Right lobe of liver (tissue), 6 donors: Measurements from ENCODE around the gene FHIT. TPM values are rescaled to one million over a fixed set of nuclear protein-coding genes. Genes with fewer than 3 reads are reported as not detected.
A peak's percentile ranks its signal among the peaks of the same experiment; 100 is the strongest.

Experiments used
- ATAC-seq, 4 donors: fragments of 200-7000 bp; cut with Tn5 transposase; one replicate each; pipeline ENCODE4 v1.9.1; 2020; ENCODE audit warnings: mild to moderate bottlenecking in 4 of 4, moderate library complexity in 4 of 4
- DNase-seq, 3 donors: peaks; one replicate each; pipeline ENCODE4 v3.0.0-alpha.2; 2020
- H3K27ac ChIP-seq, 3 donors: fragments of 200-600 bp; one replicate each; pipeline ENCODE4 v1.8.0; 2022
- H3K27me3 ChIP-seq, 2 donors: fragments of 200-600 bp; one replicate each; pipeline ENCODE4 v1.8.0; 2022
- H3K36me3 ChIP-seq, 4 donors: fragments of 200-600 bp; sonication (generic) in 1 of 4; one replicate each; pipeline versions ENCODE4 v1.5.1 to v1.8.0; 2017 to 2022; ENCODE audit warnings: control low read depth in 1 of 4
- H3K4me1 ChIP-seq, 4 donors: fragments of 200-600 bp; sonication (generic) in 1 of 4; one replicate each; pipeline versions ENCODE4 v1.5.1 to v1.8.0; 2017 to 2022; ENCODE audit warnings: control low read depth in 1 of 4
- H3K4me3 ChIP-seq, 3 donors: fragments of 200-600 bp; one replicate each; pipeline ENCODE4 v1.8.0; 2022
- H3K9me3 ChIP-seq, 4 donors: fragments of 200-600 bp; sonication (generic) in 1 of 4; one replicate each; pipeline versions ENCODE4 v1.5.1 to v1.8.0; 2017 to 2022; ENCODE audit warnings: control low read depth in 1 of 4
- POLR2A ChIP-seq: fragments of 450-650 bp; IDR thresholded peaks from one replicate; pipeline ENCODE4 v1.6.1; 2017; ENCODE audit warnings: antibody characterized with exemption, mild to moderate bottlenecking
- WGBS: methylation state at CpG from one replicate; pipeline ENCODE4 v1.1.6; 2018; ENCODE audit warnings: low coverage, low lambda C conversion rate; ENCODE audit not compliant: insufficient coverage; ENCODE audit errors: missing lambda C conversion rate; 5-methylcytosine and 5-hydroxymethylcytosine counted together
- intact Hi-C, 2 donors: fragments of 100-400 bp; cut with DNase I; formaldehyde crosslinking; loops; one replicate each; pipeline versions ENCODE4 v1.11.2 to v1.14.1; 2022
- total RNA-seq, 6 experiments: library from RNA; depleted of rRNA in 2 of 6; stranded (reverse); fragments of >200 nt in 2 of 6; fragmentation: NEBNext Ultra II Directional in 3 of 6; extraction: Animal tissue kit (Norgen Biotek cat#: 25700) in 3 of 6; gene quantifications; one replicate each; pipeline versions ENCODE4 v1.1.0 to v1.2.4, GENCODE V29; 2016 to 2023
- TF ChIP-seq, protein P1 (sequence below), 4 donors: fragments of 200-600 bp in 3 of 4; fragments of 450-650 bp in 1 of 4; IDR thresholded peaks; one replicate each; pipeline versions ENCODE4 v1.5.1 to v1.8.0; 2016 to 2022; ENCODE audit warnings: antibody characterized with exemption in 4 of 4, mild to moderate bottlenecking in 2 of 4
- donor health status: DM: no; HTN: yes; CAD: no.
- donor health status: DM: no; HTN: no; CAD: no.
- donor health status: DM: no; HTN: no; CAD: no.
- donor health status: DM: no; HTN: yes; CAD: no.
- donor health status: DM: no; HTN: yes; CAD: no.

Gene FHIT
- total RNA-seq, 6 experiments from 2014 or later, result 6.6 to 11.2 (median 8.0) TPM

DNA sequence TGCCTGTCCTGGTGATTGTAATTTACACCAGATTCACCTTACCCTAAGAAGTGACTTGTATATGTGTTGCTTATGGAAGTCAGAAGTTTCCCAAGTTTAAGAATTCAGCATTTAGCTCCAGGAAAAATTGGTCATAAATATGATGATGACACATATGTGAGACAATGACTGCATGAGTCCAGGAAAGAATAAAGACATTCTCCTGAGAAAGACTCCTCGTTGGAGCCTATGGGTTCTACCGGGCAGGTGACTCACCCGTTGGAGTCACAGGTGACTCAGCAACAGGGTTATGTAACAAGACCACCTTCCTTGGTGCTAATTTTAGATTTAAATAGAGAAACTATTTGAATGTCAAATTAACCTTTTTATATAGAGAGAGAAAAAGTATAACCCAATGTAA lies 662.4 kb downstream of the FHIT start:
- ATAC-seq, result no peak
- H3K27me3 ChIP-seq, result no peaks in the 10 kb centered on the region
- WGBS, result 83% methylated on average over 3 of the region's 3 CpGs

DNA sequence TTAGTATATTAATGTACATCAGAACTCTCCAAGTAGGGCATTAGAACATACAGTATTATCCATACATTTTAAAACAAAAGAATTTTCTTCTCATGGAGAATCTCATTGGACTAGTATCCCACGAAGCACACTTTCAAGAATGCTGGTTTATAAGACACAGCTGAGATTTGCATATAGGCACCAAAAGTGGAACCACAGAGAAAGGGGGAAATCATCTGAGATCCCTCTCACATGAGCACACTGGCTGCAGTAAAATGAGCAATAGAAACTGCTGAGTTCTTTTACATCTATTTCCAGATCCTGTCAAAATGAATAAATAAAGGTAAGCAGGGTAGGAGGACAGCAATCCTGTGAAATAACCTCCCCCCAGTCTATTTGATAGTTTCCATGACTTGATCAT lies 665.3 kb downstream of the FHIT start:
- no peak for ATAC-seq
- intact Hi-C loops, result no loop called here
- 35% methylated on average over 1 of the region's 1 CpG for WGBS

More for the DNA sequence above, 662.4 kb downstream of the FHIT start:
- Histone ChIP-seq H3K36me3 (no peaks in the 10 kb centered on the region), H3K27ac (no peak overlapping the region), H3K4me3 (no peak overlapping the region), H3K4me1 (peaks cover 0 to 6% (median 1%) of the 10 kb centered on the region in 4 donors), H3K9me3 (no peaks in the 10 kb centered on the region)
- no peak for DNase-seq
- intact Hi-C loops, result no loop called here
- TF ChIP-seq POLR2A, result no peak
- TF ChIP-seq, protein P1, sequence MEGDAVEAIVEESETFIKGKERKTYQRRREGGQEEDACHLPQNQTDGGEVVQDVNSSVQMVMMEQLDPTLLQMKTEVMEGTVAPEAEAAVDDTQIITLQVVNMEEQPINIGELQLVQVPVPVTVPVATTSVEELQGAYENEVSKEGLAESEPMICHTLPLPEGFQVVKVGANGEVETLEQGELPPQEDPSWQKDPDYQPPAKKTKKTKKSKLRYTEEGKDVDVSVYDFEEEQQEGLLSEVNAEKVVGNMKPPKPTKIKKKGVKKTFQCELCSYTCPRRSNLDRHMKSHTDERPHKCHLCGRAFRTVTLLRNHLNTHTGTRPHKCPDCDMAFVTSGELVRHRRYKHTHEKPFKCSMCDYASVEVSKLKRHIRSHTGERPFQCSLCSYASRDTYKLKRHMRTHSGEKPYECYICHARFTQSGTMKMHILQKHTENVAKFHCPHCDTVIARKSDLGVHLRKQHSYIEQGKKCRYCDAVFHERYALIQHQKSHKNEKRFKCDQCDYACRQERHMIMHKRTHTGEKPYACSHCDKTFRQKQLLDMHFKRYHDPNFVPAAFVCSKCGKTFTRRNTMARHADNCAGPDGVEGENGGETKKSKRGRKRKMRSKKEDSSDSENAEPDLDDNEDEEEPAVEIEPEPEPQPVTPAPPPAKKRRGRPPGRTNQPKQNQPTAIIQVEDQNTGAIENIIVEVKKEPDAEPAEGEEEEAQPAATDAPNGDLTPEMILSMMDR (IDR thresholded peaks at IDR 0.05), result no peak

DNA sequence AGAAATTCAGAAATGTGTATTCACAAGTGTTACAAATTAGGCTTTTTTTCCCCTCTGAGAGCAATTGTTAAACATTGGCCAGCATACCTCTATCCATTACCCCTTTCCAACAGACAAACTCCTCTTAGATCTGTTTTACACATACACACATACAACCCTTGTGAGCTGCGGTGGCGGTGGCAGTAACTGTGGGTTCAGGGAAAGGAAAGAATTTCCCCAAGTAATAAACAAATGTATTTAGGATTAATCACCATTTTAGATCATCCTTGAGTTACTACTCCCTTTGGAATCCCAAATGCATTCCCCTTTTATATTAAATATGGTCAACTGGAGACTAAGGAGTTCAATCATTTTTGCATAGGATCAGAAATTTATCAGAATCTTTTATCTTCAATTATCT lies 667.0 kb downstream of the FHIT start:
- H3K4me3 ChIP-seq, result no peak overlapping the region
- no peaks in the 10 kb centered on the region for H3K36me3 ChIP-seq
- 100% methylated on average over 2 of the region's 2 CpGs for WGBS
- ATAC-seq, result no peak
- H3K4me1 ChIP-seq, result no peaks in the 10 kb centered on the region
- TF ChIP-seq POLR2A, result no peak
- TF ChIP-seq, protein P1 (IDR thresholded peaks at IDR 0.05), result no peak
- H3K27ac ChIP-seq, result no peak overlapping the region
- H3K9me3 ChIP-seq, result no peaks in the 10 kb centered on the region
- intact Hi-C loops, result no loop called here
- no peaks in the 10 kb centered on the region for H3K27me3 ChIP-seq
- DNase-seq, result no peak

More for the DNA sequence above, 665.3 kb downstream of the FHIT start:
- no peak for TF ChIP-seq POLR2A
- TF ChIP-seq, protein P1 (IDR thresholded peaks at IDR 0.05), result no peak
- Histone ChIP-seq H3K27me3 (no peaks in the 10 kb centered on the region), H3K4me1 (no peaks in the 10 kb centered on the region), H3K4me3 (no peak overlapping the region), H3K36me3 (no peaks in the 10 kb centered on the region), H3K9me3 (no peaks in the 10 kb centered on the region), H3K27ac (no peak overlapping the region)
- DNase-seq, result no peak

DNA sequence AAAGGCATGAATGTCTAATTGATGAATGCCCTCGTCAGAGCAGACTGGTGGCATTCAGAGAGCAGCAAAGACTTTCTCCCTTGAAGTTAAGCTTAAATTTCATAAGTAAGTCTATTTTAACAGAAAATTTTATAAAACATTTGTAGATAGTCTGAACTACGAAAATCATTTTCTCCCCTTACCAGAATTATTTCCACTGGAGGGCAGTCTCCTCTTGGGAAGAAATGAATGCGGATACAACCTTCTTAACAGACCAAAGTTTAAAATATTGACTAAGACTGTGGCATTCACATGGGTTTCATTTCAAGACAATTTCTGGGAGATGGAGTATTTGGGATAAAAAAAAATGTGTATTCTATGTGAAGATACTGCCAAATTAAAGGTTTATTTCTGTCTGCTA lies 669.0 kb downstream of the FHIT start:
- Histone ChIP-seq H3K27ac (no peak overlapping the region), H3K27me3 (no peaks in the 10 kb centered on the region), H3K36me3 (no peaks in the 10 kb centered on the region), H3K4me3 (no peak overlapping the region), H3K9me3 (no peaks in the 10 kb centered on the region), H3K4me1 (no peaks in the 10 kb centered on the region)
- intact Hi-C loops, result no loop called here
- DNase-seq (no peak), ATAC-seq (peak in 3 of 4 donors; percentile 38 to 64 (median 47))
- WGBS, result 29% methylated on average over 3 of the region's 3 CpGs
- TF ChIP-seq, protein P1 (IDR thresholded peaks at IDR 0.05), result peak; percentile 37 to 56 (median 42)
- TF ChIP-seq POLR2A, result no peak

DNA sequence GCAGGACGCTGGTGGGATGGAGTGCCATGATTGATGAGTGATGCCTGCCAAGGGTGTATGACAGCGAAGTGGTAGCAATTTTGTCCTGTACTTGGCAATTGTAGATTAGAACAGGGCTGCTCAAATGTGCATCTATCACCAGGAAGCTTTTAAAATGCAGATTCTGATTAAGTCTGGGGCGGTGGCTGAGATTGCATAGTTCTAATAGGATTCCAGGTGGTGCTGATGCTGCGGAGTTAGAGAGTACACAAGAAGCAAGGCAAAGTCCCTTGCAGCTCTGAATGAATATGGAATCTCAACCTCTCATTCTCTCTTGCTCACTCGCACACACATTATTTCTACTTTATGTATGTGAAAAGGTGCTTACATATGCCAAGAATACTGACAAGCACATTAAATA lies 670.4 kb downstream of the FHIT start:
- Histone ChIP-seq H3K27me3 (no peaks in the 10 kb centered on the region), H3K4me1 (no peaks in the 10 kb centered on the region), H3K36me3 (no peaks in the 10 kb centered on the region), H3K9me3 (no peaks in the 10 kb centered on the region), H3K27ac (no peak overlapping the region), H3K4me3 (no peak overlapping the region)
- intact Hi-C loops, result no loop called here
- ATAC-seq, result no peak
- 92% methylated on average over 5 of the region's 5 CpGs for WGBS
- DNase-seq, result no peak
- TF ChIP-seq, protein P1 (IDR thresholded peaks at IDR 0.05), result no peak
- TF ChIP-seq POLR2A, result no peak
